Stimulated activated CD4-positive, alpha-beta T cell treated with anti-CD3 and anti-CD28 coated beads, TNF-alpha, amount 100 ng/mL, for 1 hour (primary cell): ENCODE results near the gene PCSK7.
"Not testable (repeated sequence)": the region's sequence is repeated elsewhere in the genome, so short reads cannot be mapped to it uniquely, and the experiment has no call there.

Experiments used
- DNase-seq, 3 donors: peaks; one replicate each; pipeline ENCODE4 v3.0.0-alpha.2; 2020; ENCODE audit warnings: low read depth in 3 of 3, low spot score in 1 of 3

Gene PCSK7

GRCh38 chr11:117183724-117184349, 48.0 kb downstream of the PCSK7 start:
- no peak for DNase-seq

- DNase-seq = not testable (repeated sequence)
Measured at GRCh38 chr11:117183178-117183577, 48.7 kb downstream of the PCSK7 start.

DNA sequence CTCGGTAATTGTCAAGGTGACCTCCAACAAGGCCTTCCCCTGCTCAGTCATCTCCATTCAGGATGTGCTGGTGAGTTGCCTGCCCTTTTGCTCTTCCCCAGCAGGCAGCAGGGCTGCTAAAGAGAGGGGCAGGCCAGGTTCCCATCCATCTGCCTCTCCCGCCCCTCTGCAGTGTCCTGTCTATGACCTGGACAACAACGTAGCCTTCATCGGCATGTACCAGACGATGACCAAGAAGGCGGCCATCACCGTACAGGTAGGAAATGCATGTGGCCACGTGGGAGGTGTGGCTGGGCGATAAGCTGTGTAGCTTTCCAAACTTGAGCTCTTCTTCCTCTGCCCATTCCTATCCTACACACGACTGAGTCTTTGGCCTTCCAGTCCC, 49.3 kb downstream of the PCSK7 start:
- DNase-seq = no peak

DNA sequence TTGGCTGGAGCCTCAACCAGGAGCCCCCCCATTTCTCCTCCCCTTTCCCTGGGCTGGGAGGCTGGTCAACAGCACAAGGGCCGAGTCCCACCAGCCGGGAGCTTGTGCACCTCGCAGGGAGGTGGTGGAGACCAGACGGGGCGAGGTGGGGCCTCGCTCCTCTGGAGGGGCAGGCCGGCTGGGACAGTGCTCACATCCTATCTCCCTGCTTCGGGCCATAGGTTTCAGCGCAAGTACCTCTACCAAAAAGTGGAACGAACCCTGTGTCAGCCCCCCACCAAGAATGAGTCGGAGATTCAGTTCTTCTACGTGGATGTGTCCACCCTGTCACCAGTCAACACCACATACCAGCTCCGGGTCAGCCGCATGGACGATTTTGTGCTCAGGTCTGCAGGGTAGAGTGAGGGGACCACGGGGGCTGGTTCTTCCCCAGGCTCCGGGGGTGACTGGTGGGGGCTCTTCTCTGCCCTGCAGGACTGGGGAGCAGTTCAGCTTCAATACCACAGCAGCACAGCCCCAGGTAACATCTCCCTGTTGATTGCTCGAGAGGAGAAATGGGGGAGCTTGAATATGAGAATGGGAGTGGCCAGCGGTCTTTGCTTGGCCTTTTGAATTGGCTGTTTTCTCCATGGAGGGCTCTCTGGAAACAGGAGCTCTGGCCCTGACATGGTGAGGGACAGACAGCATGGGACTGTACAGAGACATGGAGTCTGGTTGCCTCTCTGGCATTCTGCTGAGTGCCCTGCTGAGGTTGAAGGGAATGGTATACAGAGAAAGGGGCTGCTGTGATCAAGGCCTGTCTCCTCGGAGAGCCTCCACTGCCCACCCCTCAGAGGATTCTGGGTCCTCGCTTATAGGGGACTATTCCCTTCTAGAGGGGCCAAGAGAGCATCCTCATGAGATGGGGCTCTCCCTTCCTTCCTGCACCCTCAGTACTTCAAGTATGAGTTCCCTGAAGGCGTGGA, 50.0 kb downstream of the PCSK7 start:
- no peak for DNase-seq

DNA sequence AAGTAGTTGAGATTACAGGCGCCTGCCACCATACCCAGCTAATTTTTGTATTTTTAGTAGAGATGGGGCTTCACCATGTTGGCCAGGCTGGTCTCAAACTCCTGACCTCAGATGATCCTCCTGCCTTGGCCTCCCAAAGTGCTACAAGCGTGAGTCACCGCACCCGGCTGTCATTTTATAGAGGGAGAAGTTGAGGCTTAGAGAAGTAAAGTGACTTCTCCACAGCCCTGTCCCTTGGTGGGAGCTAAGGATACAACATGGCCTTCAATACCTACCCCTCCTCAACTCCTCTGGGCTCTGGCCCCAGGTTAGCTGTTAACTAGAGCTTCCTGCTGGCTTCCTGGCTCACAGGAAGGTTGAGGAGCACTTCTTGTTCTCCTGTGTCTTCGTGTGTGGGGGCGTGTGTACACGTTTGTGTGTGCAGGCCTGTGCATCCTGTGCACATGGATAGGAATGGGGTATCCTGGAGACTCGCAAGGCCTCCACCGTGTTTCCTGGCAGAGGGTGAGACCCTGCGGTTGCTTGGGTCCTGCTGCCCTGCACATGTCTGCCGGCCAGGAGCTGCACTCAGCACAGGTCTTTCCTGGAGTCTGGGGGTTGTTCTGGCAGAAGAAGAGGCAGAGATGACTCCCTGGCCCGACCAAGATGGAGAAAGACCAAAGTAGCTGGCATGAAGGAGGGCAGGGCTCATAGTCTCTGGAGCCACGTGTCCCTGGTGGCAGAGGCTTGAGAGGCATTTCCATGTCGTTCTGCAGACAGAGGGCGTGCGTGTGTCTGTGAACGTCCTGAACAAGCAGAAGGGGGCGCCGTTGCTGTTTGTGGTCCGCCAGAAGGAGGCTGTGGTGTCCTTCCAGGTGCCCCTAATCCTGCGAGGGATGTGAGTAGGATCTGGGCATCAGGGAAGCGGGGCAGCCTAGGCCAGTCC, 51.0 kb downstream of the PCSK7 start:
- peak in 2 of 3 donors; percentile 23 to 24 for DNase-seq

DNA sequence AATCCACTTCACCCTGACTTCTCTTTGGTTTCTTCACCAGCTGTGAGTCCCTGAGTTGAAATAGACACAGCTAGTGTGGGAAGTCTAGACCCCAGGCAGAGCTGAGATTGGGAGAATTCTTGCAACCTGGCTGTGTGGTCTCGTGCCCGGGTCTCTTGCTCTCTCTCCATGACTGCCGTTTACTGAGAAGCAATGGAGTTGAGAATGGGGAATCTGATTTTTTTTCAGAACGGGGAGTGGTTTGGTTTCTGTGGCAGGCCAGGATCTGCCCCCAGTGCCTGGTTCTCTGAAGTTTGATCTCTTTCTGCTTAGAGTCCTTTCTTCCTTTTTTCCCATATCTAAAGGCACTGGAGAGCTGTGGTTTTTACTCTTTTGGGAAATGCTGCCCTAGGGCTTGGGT, 51.9 kb downstream of the PCSK7 start:
- no peak for DNase-seq

GRCh38 chr11:117179048-117179999, 52.5 kb downstream of the PCSK7 start:
- DNase-seq = peak in 2 of 3 donors; percentile 15 to 19

GRCh38 chr11:117178210-117179034, 53.5 kb downstream of the PCSK7 start, which contains the start of gene SIDT2:
SIDT2 (plus strand) TSS chr11:117178743; CDS start chr11:117179264, 521 bp downstream.
- peak; percentile 63 to 77 (median 67) for DNase-seq

DNA sequence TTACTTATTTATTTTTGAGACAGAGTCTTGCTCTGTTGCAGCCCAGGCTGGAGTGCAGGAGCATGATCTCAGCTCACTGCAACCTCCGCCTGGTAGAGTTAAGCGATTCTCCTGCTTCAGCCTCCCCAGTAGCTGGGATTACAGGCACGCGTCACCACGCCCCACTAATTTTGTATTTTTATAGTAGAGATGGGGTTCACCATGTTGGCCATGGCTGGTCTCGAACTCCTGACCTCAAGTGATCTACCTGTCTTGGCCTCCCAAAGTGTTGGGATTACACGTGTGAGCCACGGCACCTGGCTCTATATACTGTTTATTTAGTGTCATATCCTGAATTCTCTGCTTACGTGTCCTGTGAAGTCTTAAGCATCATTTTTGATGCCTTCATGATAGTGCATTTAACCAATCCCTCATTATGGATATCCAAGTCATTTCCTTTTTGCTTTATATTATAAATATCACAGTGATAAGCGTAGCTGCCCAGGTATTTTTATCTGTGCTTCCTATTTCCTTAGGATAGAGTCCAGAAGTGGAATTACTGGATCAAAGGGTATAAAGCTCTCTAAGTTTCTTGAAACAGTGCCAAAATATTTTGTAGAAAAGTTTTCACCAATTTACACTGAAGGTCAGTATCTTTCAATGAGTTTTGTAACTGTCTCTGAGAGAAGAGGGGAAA, 54.2 kb downstream of the PCSK7 start:
- no peak for DNase-seq

- no peak for DNase-seq
Measured at GRCh38 chr11:117176186-117176585, 55.7 kb downstream of the PCSK7 start.

- no peak for DNase-seq
Measured at GRCh38 chr11:117175781-117176180, 56.1 kb downstream of the PCSK7 start.

DNA sequence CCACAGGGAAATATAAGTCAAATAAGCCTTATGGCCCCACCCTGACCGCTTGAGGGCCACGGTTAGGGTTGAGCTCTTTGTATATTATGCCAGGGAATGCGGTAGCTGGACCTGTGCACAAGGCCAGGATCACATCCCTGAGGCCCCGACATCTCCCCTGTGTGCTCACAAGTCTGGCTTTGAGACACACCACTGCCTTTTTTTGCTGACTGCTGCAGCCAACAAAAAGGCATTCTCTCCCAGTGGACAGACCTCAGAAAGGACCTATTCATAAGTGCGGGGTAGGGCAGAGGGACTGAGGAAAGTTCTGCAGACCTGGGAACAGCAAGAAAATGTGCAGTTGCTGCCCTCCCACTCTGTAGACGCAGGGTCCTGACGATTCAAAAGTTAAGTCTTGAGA, 56.8 kb downstream of the PCSK7 start:
- no peak for DNase-seq

DNA sequence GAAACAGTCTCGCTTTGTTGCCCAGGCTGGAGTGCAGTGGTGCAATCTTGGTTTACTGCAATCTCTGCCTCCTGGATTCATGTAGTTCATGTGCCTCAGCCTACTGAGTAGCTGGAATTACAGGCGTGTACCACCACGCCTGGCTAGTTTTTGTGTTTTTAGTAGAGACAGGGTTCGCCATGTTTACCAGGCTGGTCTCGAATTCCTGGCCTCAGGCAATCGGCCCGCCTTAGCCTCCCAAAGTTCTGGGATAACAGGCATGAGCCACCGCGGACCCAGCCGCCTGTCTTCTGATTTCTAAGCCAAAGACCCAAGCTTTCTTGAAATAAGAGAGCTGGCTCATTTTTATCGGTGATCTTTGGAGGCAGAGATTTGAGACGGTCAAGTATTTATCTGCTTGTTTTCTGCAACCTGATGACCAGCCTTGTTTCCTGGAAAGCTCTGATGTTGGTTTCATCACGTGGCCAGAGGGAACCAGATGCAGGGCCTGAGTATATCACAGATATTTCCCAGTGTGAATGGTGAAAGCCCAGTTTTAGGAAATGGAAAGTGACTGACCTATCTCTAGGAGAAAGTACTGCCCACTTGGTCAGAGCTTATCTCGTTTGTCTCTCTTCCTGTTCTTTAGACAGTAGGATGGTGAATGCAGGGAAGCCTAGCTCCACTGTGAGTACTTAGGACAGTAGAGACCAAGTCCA, 59.0 kb downstream of the PCSK7 start:
- DNase-seq = no peak

GRCh38 chr11:117171404-117172061, 60.3 kb downstream of the PCSK7 start:
- DNase-seq = no peak

DNA sequence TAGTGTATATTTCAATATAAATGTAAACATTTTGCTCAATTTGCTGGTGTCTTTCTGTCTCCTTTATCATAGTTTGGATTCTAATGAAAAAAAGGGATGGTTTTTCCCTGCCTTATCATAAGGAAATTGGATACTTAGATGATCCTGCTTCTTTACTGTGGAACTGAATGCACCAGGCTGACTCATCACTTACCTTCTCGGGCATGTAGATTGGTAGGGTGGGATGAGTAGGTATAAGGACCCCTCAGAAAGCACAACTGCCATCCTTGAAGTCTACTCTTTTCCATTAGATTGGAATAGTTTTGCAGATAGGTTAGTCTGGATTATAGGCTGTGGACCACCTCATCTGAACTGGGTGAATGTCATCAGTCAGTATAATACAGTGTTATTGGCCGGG, 60.9 kb downstream of the PCSK7 start:
- DNase-seq = no peak

DNA sequence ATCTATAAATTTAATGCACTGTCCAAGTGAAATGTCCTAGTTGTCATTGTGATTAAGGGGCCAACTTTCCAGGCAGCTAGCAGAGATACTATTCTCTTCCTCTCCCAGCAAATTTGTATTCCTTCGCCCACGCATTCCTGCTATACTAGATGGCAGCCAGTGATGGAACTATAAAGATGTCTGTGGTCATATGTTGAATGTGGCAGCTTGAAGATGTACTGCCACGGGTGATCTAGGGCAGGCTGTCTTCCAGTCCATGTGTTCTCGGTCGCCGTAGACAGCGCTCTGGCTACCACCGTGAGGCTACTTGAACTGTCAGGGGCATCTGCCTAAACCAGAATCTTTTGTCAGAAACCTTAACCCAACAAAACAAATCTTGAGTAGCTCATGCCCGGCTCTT, 61.7 kb downstream of the PCSK7 start:
- DNase-seq = no peak

DNA sequence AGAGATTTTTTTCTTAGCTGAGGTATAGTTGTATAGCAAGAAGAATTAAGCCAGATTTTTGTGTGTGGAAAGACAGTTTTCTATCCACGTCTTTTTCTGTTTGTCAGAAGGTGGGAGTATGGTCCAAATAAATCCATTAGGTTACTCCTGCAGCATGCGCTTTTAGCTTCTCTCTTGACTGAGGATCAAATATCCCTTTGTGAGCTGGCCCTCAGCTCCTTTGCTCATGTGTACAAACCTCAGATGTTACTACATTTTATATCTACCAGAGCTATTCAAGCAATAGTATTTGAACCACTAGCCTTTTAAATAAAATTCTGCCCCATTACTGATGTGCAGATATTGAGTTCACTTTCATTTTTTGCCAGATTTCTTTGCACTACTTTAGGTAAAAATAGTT, 62.1 kb downstream of the PCSK7 start:
- DNase-seq = no peak

DNA sequence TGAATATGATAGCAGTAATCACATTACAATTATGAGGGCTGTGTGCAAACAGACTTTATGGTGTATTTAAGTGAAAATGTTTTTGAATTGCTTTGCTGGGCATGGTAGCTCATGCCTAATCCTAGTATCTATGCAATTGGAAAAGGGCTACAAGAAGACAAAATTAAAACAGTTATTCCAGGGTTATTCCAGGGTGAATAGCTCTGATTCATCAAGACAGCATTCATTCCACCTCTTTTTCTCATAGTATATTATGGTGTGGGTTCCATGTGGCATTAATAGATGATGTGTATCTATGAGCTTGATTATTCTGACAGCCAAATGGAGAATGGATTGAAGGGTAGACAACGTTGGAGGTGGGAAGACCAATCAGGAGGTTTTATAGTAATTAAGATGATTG, 65.4 kb downstream of the PCSK7 start:
- no peak for DNase-seq
